HG02610 (cell line): ENCODE data around the gene EMC7.

Experiments
- ATAC-seq: cut with Tn5 transposase; IDR thresholded peaks from one replicate; pipeline ENCODE4 v1.9.1; 2021; ENCODE audit warnings: mild to moderate bottlenecking, moderate library complexity; ENCODE audit not compliant: unreplicated experiment

EMC7 gene

DNA sequence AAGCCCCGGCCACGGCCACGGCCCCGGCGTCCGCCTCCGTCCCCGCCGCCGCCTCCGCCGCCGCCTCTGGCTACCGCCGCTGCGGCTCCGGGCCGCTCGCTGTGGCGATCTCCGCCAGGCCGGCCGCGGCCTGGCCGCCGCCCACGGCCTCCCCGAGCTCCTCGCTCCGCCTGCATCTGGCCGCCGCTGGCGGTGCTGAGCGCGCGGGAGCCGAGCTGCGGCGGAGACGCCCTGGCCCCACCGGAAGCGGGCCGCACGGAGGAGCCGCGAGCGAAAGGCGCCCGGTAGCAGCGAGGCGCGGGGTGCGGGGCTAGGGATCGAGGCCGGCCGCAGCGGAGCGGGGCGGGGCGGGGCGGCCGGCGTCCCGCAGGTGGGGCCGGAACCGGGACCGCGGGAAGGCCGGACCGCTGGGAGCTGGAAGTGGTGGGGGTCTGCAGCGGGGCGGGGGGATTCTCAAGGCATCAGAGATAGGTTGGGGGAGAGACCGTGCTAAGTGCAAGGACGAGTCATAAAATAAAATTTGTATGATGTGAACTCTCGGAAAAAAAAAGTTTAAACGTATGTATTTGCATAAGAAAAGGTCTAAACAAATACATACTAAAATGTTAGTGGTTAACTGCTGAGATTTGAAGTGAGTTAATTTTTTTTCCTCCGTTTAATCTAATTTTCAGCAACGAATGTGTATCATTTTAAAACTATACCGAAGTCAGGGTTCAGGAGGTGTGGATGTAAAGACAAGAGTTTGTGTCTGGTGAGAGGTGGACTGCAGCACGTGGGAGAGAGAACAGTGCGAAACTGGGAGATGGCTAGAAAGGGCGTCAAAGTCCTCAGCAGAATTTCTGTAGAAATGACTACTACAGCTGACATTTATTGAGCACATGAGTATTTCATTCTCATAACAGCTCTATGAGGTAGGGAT is 62.5 kb downstream of the EMC7 start, which contains the start of gene AVEN:
Gene AVEN, minus strand, starts transcription at position 334 of the 919 bp plus-strand sequence. Its CDS starts 158 bp downstream, at position 176.
- peak; percentile 52 for ATAC-seq

DNA sequence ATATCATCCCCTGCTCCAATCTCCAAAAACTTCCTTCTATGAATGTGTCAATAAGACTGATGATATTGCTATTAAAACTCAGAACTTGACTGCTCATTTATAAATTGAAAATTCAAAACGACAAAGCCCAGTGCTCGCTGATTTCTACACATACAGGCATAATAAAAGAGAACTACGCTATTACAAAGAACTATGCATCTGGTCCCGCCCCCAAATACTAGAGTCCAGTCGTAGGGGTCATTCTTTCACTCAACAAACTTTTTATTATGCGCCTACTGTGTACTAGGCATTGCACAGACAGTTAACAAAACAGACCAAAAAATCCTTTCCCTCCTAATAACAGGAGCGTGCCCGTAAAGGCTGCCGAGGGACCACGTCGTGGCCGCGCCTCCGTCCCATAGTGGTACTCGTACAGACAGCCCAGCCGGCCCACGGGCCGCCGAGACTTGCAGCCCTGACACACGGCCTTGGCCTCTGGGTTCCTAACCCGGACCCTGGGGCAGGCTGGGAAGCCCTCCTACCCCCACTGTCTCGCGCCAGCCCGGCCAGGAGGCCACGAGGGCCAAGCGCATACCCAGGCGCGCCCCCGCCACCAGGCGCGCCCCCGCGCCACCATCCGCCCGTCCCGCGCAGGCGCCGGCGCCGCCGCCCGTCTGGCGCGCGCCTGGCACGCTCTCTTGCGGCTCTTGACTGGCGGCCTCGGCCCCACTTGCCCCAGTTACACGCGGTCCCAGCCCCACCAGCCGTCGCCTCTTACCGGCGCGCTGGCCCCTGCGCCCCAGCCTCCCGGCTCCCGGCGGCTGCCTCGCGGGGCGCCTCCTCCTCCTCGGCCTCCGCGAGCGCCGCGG is 63.4 kb downstream of the EMC7 start:
- ATAC-seq: peak; percentile 77
